Activated naive CD8-positive, alpha-beta T cell treated with anti-CD3 and anti-CD28 coated beads for 36 hours (primary cell): ENCODE measurements around the gene ARFRP1. TPM values are rescaled to one million over a fixed set of nuclear protein-coding genes. Genes with fewer than 3 reads are reported as not detected.

ENCODE experiments used
- total RNA-seq, 2 experiments: library from RNA; stranded (reverse); gene quantifications; one replicate each; pipeline ENCODE4 v1.2.3, GENCODE V29; 2021

Gene ARFRP1
- total RNA-seq, 2 experiments from 2014 or later = 49.5 to 50.1 TPM

Other genes with a start within 250 kb of the ARFRP1 start
- gene KCNQ2, start 235.3 kb downstream of the ARFRP1 start, total RNA-seq = under 1 TPM in 1 of 2 experiments, not detected in 1; 0.19 TPM
- under 1 TPM in 1 of 2 experiments, not detected in 1; 0.27 TPM for gene EEF1A2, start 208.9 kb downstream of the ARFRP1 start, total RNA-seq
- gene PPDPF, start 187.2 kb downstream of the ARFRP1 start, total RNA-seq = 100 to 1,000 TPM; 128 to 136 TPM
- gene PTK6, start 170.6 kb downstream of the ARFRP1 start, total RNA-seq = under 1 TPM; 0.16 to 0.26 TPM
- gene SRMS, start 160.2 kb downstream of the ARFRP1 start, total RNA-seq = not detected
- gene FNDC11, start 153.8 kb downstream of the ARFRP1 start, total RNA-seq = under 1 TPM; 0.10 to 0.20 TPM
- 10 to 100 TPM; 22.2 to 22.6 TPM for gene HELZ2, start 133.7 kb downstream of the ARFRP1 start, total RNA-seq
- gene GMEB2, start 80.9 kb downstream of the ARFRP1 start, total RNA-seq = 10 to 100 TPM; 13.8 to 14.6 TPM
- 10 to 100 TPM; 10.2 to 11.7 TPM for gene STMN3, start 54.6 kb downstream of the ARFRP1 start, total RNA-seq
- 10 to 100 TPM; 43.9 to 44.8 TPM for gene RTEL1, start 49.7 kb downstream of the ARFRP1 start, total RNA-seq
- not detected for gene TNFRSF6B, start 11.3 kb downstream of the ARFRP1 start, total RNA-seq
- 10 to 100 TPM; 22.0 to 22.1 TPM for gene ZGPAT, start 63 bp upstream of the ARFRP1 start, total RNA-seq
- 10 to 100 TPM in 1 of 2 experiments, 1 to 10 TPM in 1; 9.3 to 12.2 TPM for gene LIME1, start 28.7 kb upstream of the ARFRP1 start, total RNA-seq
- gene SLC2A4RG, start 31.8 kb upstream of the ARFRP1 start, total RNA-seq = 10 to 100 TPM; 25.7 to 29.3 TPM
- under 1 TPM in 1 of 2 experiments, not detected in 1; 0.04 TPM for gene ZBTB46, start 123.3 kb upstream of the ARFRP1 start, total RNA-seq
- not detected for gene ABHD16B, start 153.5 kb upstream of the ARFRP1 start, total RNA-seq
- 10 to 100 TPM; 58.6 to 58.9 TPM for gene TPD52L2, start 157.3 kb upstream of the ARFRP1 start, total RNA-seq
- 10 to 100 TPM; 32.1 to 32.9 TPM for gene DNAJC5, start 187.2 kb upstream of the ARFRP1 start, total RNA-seq
- 10 to 100 TPM; 27.6 to 28.9 TPM for gene UCKL1, start 248.4 kb upstream of the ARFRP1 start, total RNA-seq